Endothelial cell of umbilical vein (primary cell): ENCODE measurements around the gene ITGA8. TPM values are rescaled to one million over a fixed set of nuclear protein-coding genes. Genes with fewer than 3 reads are reported as not detected.

Source experiments
- BruUV-seq: library from RNA; stranded (reverse); fragments of 400-500 nt; replicated peaks from 2 replicates; lab custom pipeline; 2021; lab: Mats Ljungman, UMichigan
- CTCF ChIA-PET: fragments of 300-600, 350-600 bp; sonication (Branson Sonifier 250); formaldehyde crosslinking; loops from one replicate; lab custom pipeline; 2021; ENCODE audit warnings: antibody characterized with exemption, inconsistent platforms; lab: Charles Lee
- POLR2A ChIA-PET: fragments of 300-600, 350-600 bp; sonication (Branson Sonifier 250); formaldehyde crosslinking; loops from one replicate; lab custom pipeline; 2021; ENCODE audit warnings: antibody characterized with exemption, inconsistent platforms; lab: Charles Lee
- DNase-seq: peaks from one replicate; pipeline ENCODE4 v3.0.0-alpha.2; 2011; ENCODE audit warnings: low read depth, low spot score
- FAIRE-seq: peaks from 2 replicates; lab custom pipeline; 2011; peaks lifted over from hg19 to GRCh38; lab: Jason Lieb, UNC
- H2AFZ ChIP-seq: 2 replicates; pipeline ENCODE4 v1.6.0; 2012; ENCODE audit warnings: low read depth, low read length, control low read depth, inconsistent platforms
- H3K27ac ChIP-seq: 2 replicates; pipeline ENCODE4 v1.5.1; 2011; ENCODE audit warnings: low read depth, mild to moderate bottlenecking, control low read depth, low read length, moderate library complexity; ENCODE audit not compliant: insufficient read depth
- H3K27me3 ChIP-seq, 2 experiments: 2 replicates each; pipeline versions ENCODE4 v1.6.0 to v1.6.1; 2011; ENCODE audit warnings: low read length in 2 of 2, mixed read lengths in 1 of 2; ENCODE audit not compliant: control insufficient read depth in 2 of 2, insufficient read depth in 2 of 2
- H3K36me3 ChIP-seq, 2 experiments: 2 replicates in 1 of 2; 3 replicates in 1 of 2; pipeline ENCODE4 v1.5.1; 2011; ENCODE audit warnings: low read length in 2 of 2, mild to moderate bottlenecking in 1 of 2, moderate library complexity in 1 of 2; ENCODE audit not compliant: control insufficient read depth in 2 of 2, insufficient read depth in 2 of 2; ENCODE audit errors: extremely low read depth in 1 of 2
- H3K4me1 ChIP-seq: 3 replicates; pipeline ENCODE4 v1.5.1; 2011; ENCODE audit warnings: mild to moderate bottlenecking, low read length; ENCODE audit not compliant: control insufficient read depth, insufficient read depth; ENCODE audit errors: extremely low read depth
- H3K4me2 ChIP-seq: 2 replicates; pipeline ENCODE4 v1.6.1; 2011; ENCODE audit warnings: low read length, control low read depth, mixed read lengths; ENCODE audit not compliant: insufficient read depth
- H3K4me3 ChIP-seq, 3 experiments: fragments of 200-600 bp in 1 of 3; sonication (generic), shearing (Covaris generic) in 1 of 3; replicated peaks in 1 of 3; 2 replicates each; pipeline ENCODE4 v1.5.1; 2011 to 2016; ENCODE audit warnings: control low read depth in 3 of 3, low read length in 3 of 3, mild to moderate bottlenecking in 2 of 3, inconsistent platforms in 1 of 3, low read depth in 1 of 3, moderate library complexity in 1 of 3; ENCODE audit not compliant: insufficient read depth in 1 of 3
- H3K79me2 ChIP-seq: 2 replicates; pipeline ENCODE4 v1.6.0; 2012; ENCODE audit warnings: low read length, inconsistent platforms; ENCODE audit not compliant: control insufficient read depth, insufficient read depth
- H3K9ac ChIP-seq: replicated peaks from 2 replicates; pipeline ENCODE3; 2011; ENCODE audit warnings: low read length, control low read depth; ENCODE audit not compliant: insufficient read depth; ENCODE audit errors: extremely low read depth
- H3K9me1 ChIP-seq: replicated peaks from 3 replicates; pipeline ENCODE4 v1.6.0; 2011; ENCODE audit warnings: mild to moderate bottlenecking, low read length; ENCODE audit not compliant: control insufficient read depth, insufficient read depth; ENCODE audit errors: extremely low read depth
- H3K9me3 ChIP-seq: replicated peaks from 2 replicates; pipeline ENCODE4 v1.5.1; 2012; ENCODE audit warnings: low read length, inconsistent platforms; ENCODE audit not compliant: control insufficient read depth, insufficient read depth
- H4K20me1 ChIP-seq: replicated peaks from 2 replicates; pipeline ENCODE3; 2011; ENCODE audit warnings: mild to moderate bottlenecking, low read length; ENCODE audit not compliant: control insufficient read depth, insufficient read depth; ENCODE audit errors: extremely low read depth
- EZH2 ChIP-seq: IDR thresholded peaks from 2 replicates; pipeline ENCODE4 v1.6.1; 2012; ENCODE audit warnings: borderline replicate concordance, low read depth, mild to moderate bottlenecking, moderate library complexity, low read length, inconsistent platforms; ENCODE audit not compliant: severe bottlenecking
- FOS ChIP-seq: IDR thresholded peaks from 2 replicates; pipeline ENCODE4 v1.6.1; 2011; ENCODE audit warnings: mild to moderate bottlenecking, low read length, moderate library complexity, borderline replicate concordance; ENCODE audit not compliant: insufficient read depth
- GATA2 ChIP-seq: IDR thresholded peaks from 2 replicates; pipeline ENCODE4 v1.7.0; 2011; ENCODE audit warnings: low read depth, mild to moderate bottlenecking, moderate library complexity, mixed read lengths, low read length; ENCODE audit not compliant: insufficient read length, insufficient read depth
- JUN ChIP-seq: IDR thresholded peaks from 2 replicates; pipeline ENCODE4 v1.6.1; 2011; ENCODE audit warnings: borderline replicate concordance, low read depth; ENCODE audit not compliant: insufficient read length, insufficient read depth
- MYC ChIP-seq: IDR thresholded peaks from one replicate; pipeline ENCODE4 v1.6.1; 2011; ENCODE audit warnings: mild to moderate bottlenecking, low read depth, low read length
- POLR2A ChIP-seq: IDR thresholded peaks from 2 replicates; pipeline ENCODE4 v1.6.1; 2012; ENCODE audit warnings: low read depth, mild to moderate bottlenecking, control low read depth, low read length
- POLR2AphosphoS5 ChIP-seq: IDR thresholded peaks from 2 replicates; pipeline ENCODE4 v1.6.1; 2012; ENCODE audit warnings: low read depth, mild to moderate bottlenecking, control low read depth, low read length, moderate library complexity; ENCODE audit not compliant: insufficient read depth
- dilution Hi-C: fragments of 300-500 bp; cut with MboI; formaldehyde crosslinking; loops from one replicate; pipeline ENCODE4 v1.15.0; 2019; ENCODE audit warnings: low sequenced_read_pairs; ENCODE audit not compliant: extremely low pct_ligation_motif_present
- intact Hi-C: fragments of 100-400 bp; cut with micrococcal nuclease; formaldehyde crosslinking; loops from one replicate; pipeline ENCODE4 v1.10.0; 2022
- polyA plus RNA-seq, 4 experiments: library from polyadenylated mRNA; depleted of rRNA in 3 of 4; stranded (reverse) in 3 of 4; unstranded in 1 of 4; fragments of >200 nt; gene quantifications; 2 replicates each; pipeline versions ENCODE4 v1.2.1 to v1.2.3, GENCODE V29; 2011 to 2012; ENCODE audit warnings: missing spikeins in 1 of 4
- total RNA-seq: library from RNA; stranded (reverse); gene quantifications from 2 replicates; pipeline ENCODE4 v1.2.3, GENCODE V29; 2021
- TF ChIP-seq, protein P1 (sequence below), 2 donors: IDR thresholded peaks; 1 replicate in 1 of 2; 2 replicates in 1 of 2; pipeline ENCODE4 v1.5.1; 2011; ENCODE audit warnings: low read length in 2 of 2, mild to moderate bottlenecking in 2 of 2, moderate library complexity in 2 of 2, control low read depth in 1 of 2, inconsistent platforms in 1 of 2, low read depth in 1 of 2; ENCODE audit not compliant: insufficient read depth in 1 of 2; ENCODE audit errors: extremely low read depth in 1 of 2
- TF ChIP-seq, protein P2 (sequence below): IDR thresholded peaks from 2 replicates; pipeline ENCODE4 v1.6.1; 2011; ENCODE audit not compliant: insufficient read depth, insufficient read length

Gene ITGA8
- total and polyA plus RNA-seq, 2 donors (not counting 3 experiments of a cell fraction or from before 2014, with no cell fraction given): 0.04 to 0.40 TPM

DNA sequence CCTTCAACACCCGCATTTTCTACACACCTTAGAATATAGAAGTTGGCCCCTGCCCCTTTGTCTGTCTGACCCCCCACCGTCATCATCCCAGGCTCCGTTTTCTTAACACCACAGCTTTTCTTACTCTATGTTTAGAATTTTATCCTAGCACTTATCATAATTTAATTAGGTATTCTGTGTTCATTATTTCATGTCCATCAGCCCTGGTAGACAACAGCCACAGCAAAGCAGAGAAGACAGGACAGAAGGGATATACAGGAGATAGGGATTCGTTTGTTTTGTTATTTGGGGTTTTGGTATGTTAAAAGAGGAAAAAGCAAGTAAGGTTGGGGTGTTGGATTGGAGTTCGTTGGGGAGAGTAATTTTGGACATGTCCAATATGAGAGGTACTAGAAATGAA is 48.8 kb downstream of the ITGA8 start:
- no peaks in the 10 kb centered on the region for H3K36me3 ChIP-seq
- dilution Hi-C loops (no loop called here), intact Hi-C loops (no loop called here)
- DNase-seq (no peak), FAIRE-seq (no peak)
- POLR2A ChIA-PET: no interaction called here
- peaks cover 18% of the 10 kb centered on the region for H3K4me1 ChIP-seq
- no peak overlapping the region for H3K9ac ChIP-seq
- no peaks in the 10 kb centered on the region for H4K20me1 ChIP-seq
- no peak overlapping the region for H2AFZ ChIP-seq
- CTCF ChIA-PET: interaction anchor here (0.9 kb wide), 1 partner anchor 85 kb away, joined by 3 read pairs; no protein-coding TSS in a partner anchor
- no peak overlapping the region for H3K4me2 ChIP-seq
- BruUV-seq: no TSS peak
- no peaks in the 10 kb centered on the region for H3K79me2 ChIP-seq
- TF ChIP-seq, protein P1, sequence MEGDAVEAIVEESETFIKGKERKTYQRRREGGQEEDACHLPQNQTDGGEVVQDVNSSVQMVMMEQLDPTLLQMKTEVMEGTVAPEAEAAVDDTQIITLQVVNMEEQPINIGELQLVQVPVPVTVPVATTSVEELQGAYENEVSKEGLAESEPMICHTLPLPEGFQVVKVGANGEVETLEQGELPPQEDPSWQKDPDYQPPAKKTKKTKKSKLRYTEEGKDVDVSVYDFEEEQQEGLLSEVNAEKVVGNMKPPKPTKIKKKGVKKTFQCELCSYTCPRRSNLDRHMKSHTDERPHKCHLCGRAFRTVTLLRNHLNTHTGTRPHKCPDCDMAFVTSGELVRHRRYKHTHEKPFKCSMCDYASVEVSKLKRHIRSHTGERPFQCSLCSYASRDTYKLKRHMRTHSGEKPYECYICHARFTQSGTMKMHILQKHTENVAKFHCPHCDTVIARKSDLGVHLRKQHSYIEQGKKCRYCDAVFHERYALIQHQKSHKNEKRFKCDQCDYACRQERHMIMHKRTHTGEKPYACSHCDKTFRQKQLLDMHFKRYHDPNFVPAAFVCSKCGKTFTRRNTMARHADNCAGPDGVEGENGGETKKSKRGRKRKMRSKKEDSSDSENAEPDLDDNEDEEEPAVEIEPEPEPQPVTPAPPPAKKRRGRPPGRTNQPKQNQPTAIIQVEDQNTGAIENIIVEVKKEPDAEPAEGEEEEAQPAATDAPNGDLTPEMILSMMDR (IDR thresholded peaks at IDR 0.05; ENCODE audit: extremely low read depth in 1 of 2, insufficient read depth in 1 of 2, low read depth in 1 of 2, low read length in 2 of 2): no peak
- TF ChIP-seq POLR2A (no peak), POLR2AphosphoS5 (no peak), FOS (no peak), JUN (no peak), GATA2 (no peak), MYC (no peak), EZH2 (no peak)
- TF ChIP-seq, protein P2, sequence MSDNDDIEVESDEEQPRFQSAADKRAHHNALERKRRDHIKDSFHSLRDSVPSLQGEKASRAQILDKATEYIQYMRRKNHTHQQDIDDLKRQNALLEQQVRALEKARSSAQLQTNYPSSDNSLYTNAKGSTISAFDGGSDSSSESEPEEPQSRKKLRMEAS: no peak
- no peaks in the 10 kb centered on the region for H3K27me3 ChIP-seq
- no peak overlapping the region for H3K4me3 ChIP-seq
- H3K9me1 ChIP-seq: no peaks in the 10 kb centered on the region
- no peaks in the 10 kb centered on the region for H3K9me3 ChIP-seq
- no peak overlapping the region for H3K27ac ChIP-seq
